NCI-H82 treated with DMSO at 0.1 percent for 48 hours (cell line): Measurements from ENCODE around the gene CITED4.

Source experiments
- DNase-seq: peaks from one replicate; lab custom pipeline; 2025; ENCODE audit not compliant: unreplicated experiment; lab: John Stamatoyannopoulos, UW

CITED4 gene

DNA sequence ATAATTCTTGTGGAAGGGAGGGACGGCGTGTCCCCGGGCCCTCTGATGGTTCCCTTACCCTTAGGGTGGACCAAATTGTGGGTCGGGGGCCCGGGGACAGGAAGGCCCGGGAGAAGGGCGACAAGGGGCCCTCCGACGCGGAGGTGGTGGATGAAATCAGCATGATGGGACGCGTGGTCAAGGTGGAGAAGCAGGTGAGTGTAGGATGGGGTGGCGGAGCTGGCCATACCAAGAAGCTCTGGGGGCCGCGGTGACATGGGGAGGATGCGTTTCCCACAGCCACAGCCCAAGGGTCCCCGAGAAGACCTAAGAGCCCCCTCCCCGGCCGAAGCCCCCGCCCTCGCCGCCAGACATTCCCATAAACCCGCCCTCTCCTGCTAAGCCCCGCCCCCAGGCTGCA, 24.6 kb downstream of the CITED4 start:
- no peak for DNase-seq

DNA sequence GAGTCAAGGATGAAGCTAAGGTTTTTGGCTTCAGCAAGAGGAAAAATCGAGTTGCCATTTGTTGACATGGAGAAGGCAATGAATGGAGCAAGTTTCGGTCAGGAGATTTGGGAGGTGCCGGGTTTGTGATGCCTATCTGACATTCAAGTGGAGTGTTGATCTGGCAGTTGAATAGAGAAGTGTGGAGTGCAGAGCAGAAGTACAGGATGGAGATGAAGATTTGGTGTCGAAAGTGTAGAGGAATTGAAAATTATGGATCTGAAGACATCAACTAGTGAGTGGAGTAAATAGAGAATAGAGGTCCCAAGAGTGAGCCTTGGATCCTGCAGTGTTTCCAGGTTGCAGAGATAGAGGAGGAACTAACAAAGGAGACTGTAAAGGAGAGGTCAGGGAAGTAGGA, 25.9 kb downstream of the CITED4 start:
- no peak for DNase-seq

DNA sequence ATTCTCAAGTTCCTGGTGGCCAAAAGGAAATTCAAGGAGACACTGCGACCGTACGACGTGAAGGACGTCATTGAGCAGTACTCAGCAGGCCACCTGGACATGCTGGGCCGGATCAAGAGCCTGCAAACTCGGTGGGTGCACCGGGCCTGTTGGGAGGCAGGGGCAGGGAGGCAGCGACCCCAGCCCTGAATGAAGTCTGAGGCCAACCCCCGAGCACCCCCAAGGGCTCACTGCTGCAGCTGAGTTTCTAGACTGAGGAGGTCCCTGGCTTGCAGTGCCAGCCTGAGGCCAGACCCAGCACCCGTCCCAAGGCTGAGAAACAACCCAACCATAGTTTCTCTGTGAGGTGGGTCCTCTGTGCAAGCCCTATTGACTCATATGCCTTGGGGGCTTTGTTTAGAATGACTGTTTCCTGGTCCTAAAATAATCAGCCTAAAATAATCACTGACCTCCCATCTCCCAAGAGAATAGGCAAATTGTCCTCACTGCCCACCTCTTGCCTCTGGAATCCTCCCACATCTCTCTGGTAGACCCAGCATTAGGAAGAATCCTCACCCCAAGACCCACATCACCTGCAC, 27.1 kb downstream of the CITED4 start:
- no peak for DNase-seq

DNA sequence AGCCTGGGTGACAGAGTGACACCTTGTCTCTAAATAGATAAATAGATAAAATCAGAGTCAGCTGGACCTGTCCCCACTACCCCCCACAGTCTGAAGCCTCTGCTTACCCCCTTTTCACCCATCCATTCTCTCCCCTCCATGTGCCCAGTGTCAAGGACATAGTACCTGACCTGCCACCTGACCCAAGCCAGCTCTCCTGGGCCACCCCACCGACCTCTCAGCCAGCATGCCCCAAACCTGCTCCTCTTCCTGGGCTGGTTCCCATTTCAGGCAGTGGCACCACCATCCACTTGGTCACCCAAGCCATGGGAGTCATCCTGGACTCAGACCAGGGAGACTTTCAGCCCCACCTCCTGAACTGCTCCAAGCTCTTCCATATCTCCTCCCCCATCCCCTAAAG, 28.2 kb downstream of the CITED4 start:
- DNase-seq = no peak

DNA sequence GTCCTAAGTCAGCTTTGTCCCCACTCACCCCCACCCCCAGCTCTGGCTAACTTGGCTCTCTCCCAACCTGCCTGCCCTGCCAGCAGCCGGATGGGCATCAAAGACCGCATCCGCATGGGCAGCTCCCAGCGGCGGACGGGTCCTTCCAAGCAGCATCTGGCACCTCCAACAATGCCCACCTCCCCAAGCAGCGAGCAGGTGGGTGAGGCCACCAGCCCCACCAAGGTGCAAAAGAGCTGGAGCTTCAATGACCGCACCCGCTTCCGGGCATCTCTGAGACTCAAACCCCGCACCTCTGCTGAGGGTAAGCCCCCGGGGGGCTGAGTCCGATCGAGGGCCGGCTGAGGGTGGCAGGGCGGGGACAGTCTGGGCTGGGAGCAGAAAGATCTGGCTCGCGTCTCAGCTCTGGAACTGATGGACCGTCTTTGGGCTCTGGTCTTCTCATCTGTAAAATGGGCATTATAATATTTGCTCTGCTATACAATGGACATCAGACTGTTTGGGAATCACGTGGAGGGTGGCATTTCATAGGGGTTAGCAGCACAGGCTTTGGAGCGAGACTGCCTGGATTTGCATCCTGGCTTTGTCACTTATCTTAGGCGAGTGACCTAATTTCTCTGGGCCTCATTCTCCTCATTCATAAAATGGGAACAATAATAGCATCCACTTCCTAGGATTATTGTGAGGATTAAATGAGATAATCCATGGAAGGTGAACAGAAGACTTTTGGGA, 31.0 kb downstream of the CITED4 start:
- no peak for DNase-seq

DNA sequence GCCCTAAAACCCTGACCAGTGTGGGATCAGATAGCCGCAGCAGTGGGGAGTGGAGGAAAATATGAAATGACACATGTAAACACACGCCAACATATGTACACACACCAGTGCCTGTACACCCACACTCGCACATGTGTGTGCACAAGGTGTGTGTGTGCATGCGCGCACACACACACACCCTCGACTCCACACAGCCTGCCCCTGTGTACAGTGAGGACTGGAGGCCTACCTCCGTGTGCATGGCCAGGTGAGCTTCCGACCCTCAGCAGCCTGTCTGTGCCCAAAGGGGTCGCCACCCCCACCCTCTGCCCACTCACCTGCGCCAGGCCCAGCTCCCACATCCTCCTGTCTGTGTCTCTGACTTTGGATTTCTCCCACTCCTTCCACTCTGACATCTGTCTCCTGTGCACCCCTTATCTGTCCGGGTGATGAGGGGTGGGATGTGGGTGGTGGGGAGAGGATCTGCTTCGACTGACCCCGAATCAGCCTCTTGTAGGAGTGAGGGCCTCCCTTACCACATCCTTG, 31.7 kb downstream of the CITED4 start:
- DNase-seq = no peak

DNA sequence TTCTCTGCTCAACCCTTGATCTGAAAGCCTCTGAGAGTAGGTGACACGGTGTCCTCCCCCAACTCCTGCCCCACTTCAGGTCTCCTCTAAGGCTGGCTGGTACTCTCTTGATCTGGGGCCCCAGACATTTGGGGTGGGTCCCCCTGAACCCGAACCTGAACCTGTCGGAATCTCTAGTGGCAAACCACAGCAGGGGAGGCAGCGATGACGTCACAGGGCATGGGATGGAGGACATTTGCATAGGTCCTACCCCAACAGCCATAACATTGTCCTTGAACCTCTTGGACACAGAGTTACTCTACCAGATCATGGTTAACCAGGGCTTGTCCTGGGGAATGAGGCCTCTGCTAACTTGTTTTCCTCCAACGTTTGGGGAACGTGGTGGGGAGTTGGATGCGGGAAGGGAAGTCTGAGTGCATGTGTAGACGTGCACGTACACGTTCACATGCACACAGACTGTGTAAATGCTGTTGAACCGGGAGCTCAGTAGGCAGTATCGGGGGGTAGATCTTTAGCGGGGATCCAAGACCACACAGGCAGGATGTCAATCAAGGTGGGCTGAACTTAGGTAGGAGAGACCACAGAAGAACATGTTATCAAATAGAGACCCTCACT, 32.4 kb downstream of the CITED4 start:
- no peak for DNase-seq

DNA sequence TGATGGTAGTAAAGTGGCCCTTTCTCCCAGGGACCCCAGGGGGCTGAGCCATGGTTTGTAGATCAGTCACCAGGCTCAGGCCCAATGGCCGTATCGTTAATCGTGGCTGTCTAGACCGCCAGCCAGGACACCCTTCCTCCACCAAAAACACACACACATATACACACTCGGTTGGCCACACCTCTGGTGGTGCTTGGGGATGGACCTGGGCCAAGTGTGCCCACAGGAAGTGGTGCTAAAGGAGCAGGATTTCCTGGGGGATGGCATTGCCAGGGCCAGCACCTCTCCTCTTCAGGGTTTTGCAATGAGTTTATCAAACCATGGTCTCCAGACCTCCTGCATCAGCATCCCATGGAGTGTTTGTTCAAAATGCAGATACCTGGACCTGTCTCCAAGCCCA, 36.2 kb downstream of the CITED4 start:
- DNase-seq = no peak

DNA sequence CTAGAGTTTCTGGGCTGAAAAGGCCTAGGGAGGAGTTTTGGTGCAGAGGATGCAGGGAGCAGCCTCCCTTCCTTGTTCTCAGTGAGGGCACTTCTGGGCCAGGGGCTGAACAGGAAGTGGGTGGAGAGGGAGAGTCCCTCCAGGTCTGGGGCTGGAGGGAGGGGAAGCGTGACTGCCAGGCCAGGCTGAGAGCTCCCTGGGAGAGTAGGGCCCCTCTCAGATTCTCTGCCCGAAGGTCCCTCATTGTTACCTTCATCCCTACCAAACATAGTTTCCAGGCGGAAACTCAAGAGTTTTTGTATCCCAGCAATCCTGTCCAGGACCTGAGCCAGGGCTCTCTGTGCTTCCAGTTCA, 36.8 kb downstream of the CITED4 start:
- no peak for DNase-seq

DNA sequence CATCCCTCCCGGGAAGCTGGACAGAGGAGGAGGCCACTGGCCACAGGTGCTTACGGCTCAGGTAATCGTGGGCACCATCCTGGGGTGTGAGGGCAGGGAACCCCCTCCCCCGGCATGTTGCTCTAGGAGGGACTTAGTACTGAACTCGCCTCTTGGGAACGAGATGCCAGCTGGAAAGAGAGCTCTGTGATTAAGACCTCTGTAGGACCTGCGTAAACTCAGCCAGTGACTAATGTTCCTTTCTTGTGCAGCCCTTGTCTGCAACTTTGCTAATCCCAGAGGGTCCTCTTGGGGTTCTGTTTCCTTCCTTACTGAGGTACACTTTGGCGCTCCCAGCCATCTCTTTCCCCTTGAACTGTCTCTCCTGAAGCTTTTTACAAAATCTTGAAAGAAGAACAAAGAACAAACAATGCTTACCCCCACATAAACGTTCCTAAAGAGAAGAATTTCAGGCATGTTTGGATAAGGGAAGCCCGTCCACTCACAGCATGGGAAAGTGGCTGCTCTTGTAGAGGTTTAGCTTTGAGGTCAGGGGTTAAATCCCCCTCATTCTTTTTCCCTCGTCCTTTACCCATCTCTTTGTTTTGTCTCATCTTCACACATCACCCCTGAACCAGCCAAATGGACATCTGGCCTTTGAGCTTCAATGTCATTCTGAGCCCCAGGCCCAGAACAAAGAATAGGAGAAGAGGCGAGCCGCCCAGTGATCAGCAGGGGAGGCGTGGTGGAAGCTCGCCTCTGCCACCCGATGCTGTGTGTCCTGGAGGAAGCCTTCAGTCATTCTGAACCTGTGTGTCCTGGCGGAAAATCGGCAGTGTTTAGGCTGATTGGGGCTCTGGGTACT, 37.4 kb downstream of the CITED4 start:
- no peak for DNase-seq

DNA sequence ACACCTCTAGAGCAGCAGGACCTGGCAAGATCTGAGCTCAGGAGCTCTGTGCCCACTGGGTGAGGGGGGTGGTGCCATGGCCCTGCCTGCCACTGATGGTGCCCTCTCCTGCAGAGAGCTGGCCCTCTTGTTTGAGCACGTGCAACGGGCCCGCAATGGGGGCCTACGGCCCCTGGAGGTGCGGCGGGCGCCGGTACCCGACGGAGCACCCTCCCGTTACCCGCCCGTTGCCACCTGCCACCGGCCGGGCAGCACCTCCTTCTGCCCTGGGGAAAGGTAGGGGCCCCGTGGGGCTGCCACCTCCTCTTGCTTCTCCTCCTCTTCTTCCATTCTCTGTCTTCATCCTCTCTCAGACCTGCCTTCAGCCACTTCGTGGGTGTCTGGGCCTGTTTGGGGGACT, 38.2 kb downstream of the CITED4 start:
- DNase-seq = no peak

DNA sequence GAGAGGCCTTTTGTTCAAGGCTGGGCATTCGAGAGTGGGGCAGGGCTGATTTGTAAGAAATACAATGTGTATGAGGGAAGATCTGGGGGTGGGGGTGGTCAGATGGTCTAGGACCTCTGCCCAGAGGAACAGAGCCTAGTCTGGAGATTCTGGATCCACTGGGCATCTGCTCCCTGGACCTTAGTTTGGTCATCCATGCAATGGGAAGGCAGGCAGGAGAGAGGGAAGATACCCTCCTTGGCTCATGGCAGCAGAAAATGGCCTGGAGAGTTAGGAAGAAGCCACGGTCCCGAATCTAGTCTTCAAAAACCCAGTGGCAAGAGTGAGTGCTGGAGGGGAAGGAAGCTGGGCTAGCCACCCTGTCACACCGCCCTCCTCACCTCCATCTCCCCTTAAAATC, 38.8 kb downstream of the CITED4 start:
- DNase-seq = no peak

DNA sequence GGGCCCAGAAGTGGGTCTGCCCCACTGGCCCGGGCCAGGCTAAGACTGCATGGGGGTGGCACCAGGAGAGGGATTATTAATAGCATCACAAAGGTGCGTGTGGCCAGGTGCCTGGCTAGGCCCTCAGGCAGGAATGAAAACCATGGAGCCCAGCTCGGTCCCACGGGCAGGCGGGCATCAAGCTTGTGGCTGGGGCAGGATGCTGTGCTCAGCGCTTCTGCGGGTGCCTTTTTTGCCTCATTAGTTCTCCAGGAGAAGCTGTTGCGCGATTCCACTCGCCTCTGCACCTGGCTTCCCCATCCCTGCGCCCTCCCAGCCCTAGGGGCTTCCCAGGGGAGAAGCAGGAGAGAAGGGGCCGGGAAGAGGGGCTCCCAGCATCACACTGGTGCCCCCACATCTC, 39.3 kb downstream of the CITED4 start:
- DNase-seq = no peak

DNA sequence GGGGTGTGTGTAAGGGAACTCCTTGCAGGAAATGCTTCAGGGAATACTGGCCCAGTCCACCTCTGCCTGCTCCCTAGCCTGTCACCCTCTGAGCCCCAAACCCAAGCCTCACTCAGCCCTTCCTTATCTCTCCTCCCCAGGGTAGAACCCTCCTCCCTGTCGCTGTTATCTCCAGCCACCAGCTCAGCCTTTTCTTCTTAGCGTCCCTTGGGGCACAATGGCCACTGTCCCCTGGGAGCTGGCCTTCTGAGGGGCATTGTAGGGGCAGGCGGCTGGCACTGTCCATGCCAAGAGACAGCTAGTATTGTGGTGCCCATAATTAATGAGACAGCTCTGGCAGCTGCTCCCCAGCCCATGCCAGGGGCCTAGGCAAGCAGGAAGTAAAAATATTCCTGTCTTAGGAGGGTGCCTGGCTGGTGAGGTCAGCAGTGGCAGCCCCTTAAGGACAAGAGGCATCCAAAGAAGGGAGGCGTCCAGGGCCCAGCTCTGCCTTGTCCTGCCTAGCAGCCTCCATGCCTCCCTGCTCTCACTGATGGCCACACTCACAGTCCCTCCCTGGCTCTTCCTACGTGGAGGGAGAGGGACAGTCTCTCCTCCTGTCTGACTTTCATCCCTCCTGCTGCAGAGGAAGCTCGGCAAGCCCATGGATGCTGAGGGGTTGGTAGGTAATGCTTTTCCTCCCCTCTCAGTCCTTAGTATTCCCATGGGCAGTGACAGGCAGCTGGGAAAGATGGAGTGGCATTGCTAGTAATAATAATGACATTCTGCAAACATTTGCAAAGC, 41.1 kb downstream of the CITED4 start:
- no peak for DNase-seq

DNA sequence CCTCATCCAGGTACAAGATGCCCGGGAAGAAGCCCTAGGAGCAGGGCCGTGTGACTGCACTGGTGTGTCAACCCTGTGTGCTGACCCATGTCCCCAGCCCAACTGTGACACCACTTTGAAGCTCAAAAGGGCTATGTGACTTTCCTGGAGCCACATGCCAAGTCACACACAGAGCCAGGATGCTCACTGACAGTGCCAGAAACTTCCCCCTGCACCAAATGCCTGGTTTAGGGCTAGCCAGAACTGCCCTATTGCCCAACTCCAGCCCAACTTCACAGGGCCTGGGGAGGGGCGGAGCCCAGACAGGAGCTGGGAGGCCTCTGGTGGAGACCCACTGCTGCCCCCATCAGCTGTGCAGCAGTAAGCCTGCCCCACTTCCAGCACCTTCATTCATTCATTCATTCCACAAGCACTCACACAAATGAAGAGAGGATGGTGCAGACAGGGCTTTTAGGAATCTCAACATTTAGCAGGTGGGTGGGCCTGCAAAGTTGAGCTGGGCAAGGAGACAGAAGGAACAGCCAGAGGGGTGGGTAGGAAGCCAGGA, 41.8 kb downstream of the CITED4 start:
- no peak for DNase-seq

DNA sequence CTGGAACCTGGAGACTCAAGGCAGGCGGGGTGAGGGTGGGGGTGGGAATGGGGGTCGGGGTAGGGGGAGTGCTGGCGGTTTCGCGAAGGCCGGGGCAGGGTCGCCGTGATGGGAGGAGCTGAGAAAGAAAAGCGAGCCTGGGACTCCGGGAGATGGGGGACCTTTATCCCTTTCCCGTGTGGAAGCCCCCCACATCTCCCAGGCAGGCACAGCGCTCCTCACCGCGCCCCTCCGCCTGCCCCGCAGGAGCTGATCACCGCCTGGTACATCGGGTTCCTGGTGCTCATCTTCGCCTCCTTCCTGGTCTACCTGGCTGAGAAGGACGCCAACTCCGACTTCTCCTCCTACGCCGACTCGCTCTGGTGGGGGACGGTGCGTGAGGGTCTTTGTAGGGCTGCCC, 43.1 kb downstream of the CITED4 start:
- DNase-seq = no peak

DNA sequence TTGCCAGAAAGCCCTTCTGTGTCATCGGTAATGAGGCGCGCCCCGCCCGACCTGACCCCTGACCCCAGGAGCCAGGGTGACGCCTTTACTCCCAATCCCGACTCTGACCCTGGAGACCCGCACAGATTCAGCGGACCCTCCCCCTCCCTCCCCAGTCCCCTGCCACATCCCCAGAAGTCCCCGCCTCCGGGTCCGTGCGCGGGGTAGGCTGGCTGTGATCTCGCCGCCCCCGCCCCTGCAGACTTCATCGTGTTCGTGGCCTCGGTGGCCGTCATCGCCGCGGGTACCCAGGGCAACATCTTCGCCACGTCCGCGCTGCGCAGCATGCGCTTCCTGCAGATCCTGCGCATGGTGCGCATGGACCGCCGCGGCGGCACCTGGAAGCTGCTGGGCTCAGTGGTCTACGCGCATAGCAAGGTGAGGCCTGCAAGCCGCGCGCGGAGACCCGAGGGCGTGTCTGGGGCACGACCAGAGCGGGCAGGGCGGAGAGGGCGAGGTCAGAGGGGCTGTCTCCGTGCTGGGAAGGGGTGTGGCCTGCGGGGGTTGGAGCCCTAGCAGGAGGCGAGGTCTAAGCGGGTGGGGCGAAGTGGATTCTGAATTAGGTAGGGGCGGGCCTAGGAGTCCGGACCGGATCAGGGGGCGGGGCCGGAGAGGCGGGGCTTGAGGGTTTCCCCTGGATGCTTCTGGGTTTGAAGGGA, 43.8 kb downstream of the CITED4 start:
- no peak for DNase-seq

DNA sequence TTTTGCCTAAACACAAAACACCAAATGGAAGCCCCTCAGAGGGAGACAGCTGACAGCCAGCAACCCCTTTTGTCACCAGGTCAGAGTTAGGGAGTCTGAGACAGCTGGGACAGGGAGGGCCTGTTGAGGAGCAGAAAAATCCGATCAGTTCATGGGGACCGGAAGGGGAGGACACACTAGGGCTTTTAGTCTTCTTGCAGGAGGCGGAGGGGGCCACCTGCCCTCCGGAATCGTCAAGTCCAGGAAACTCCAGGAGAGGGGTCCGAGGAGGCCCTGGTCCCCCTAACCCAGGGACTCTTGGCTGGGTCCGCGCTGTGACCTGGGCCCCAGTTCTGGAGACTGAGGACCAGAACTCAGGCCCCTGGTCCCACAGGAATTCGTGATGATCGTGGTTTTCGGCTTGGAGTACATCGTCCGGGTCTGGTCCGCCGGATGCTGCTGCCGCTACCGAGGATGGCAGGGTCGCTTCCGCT, 44.3 kb downstream of the CITED4 start:
- DNase-seq = no peak

DNA sequence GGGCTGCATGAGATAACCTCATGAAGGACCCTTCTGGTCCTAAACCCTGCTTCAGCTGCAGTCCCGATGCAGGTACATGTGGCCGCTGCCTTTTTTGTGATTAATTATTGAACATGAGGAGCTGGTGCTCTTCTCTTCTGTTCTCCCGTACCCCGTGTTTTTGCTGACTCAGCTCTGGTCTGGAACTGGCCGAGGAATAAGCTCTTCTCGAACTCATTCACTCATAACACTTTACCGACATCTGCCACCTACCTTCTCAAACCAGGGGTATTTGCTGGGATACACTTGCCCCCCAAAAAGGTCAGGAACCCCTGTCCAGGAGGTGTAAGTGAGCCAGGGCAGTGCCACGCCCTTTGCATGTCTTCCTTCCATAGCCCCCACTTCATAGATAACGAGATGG, 46.7 kb downstream of the CITED4 start:
- no peak for DNase-seq
